GM18907 (cell line): ENCODE measurements around the gene MALRD1.

Experiments
- ATAC-seq: cut with Tn5 transposase; IDR thresholded peaks from one replicate; pipeline ENCODE4 v1.9.1; 2021; ENCODE audit warnings: mild to moderate bottlenecking, moderate library complexity; ENCODE audit not compliant: unreplicated experiment

MALRD1 gene

GRCh38 chr10:19212590-19212989, 164.0 kb downstream of the MALRD1 start:
- ATAC-seq = no peak

GRCh38 chr10:19221216-19221615, 172.6 kb downstream of the MALRD1 start:
- no peak for ATAC-seq

GRCh38 chr10:19226025-19226424, 177.4 kb downstream of the MALRD1 start:
- no peak for ATAC-seq

- no peak for ATAC-seq
Measured at GRCh38 chr10:19231034-19231433, 182.4 kb downstream of the MALRD1 start.

- no peak for ATAC-seq
Measured at GRCh38 chr10:19245889-19246752, 197.5 kb downstream of the MALRD1 start.

- no peak for ATAC-seq
Measured at GRCh38 chr10:19247843-19248242, 199.2 kb downstream of the MALRD1 start.

GRCh38 chr10:19250546-19250945, 201.9 kb downstream of the MALRD1 start:
- no peak for ATAC-seq

GRCh38 chr10:19252531-19252930, 203.9 kb downstream of the MALRD1 start:
- no peak for ATAC-seq

- ATAC-seq = no peak
Measured at GRCh38 chr10:19256331-19256730, 207.7 kb downstream of the MALRD1 start.

- no peak for ATAC-seq
Measured at GRCh38 chr10:19263262-19263661, 214.7 kb downstream of the MALRD1 start.

GRCh38 chr10:19283285-19283684, 234.7 kb downstream of the MALRD1 start:
- no peak for ATAC-seq

GRCh38 chr10:19283786-19284185, 235.2 kb downstream of the MALRD1 start:
- ATAC-seq = no peak

- no peak for ATAC-seq
Measured at GRCh38 chr10:19290770-19291169, 242.2 kb downstream of the MALRD1 start.

- no peak for ATAC-seq
Measured at GRCh38 chr10:19294233-19294632, 245.6 kb downstream of the MALRD1 start.

GRCh38 chr10:19299645-19300044, 251.0 kb downstream of the MALRD1 start:
- ATAC-seq = no peak

- ATAC-seq = no peak
Measured at GRCh38 chr10:19302117-19302516, 253.5 kb downstream of the MALRD1 start.

GRCh38 chr10:19310066-19310465, 261.5 kb downstream of the MALRD1 start:
- ATAC-seq = no peak

- ATAC-seq = no peak
Measured at GRCh38 chr10:19316204-19316870, 267.7 kb downstream of the MALRD1 start.

GRCh38 chr10:19317952-19318351, 269.4 kb downstream of the MALRD1 start:
- ATAC-seq = no peak

GRCh38 chr10:19325581-19325980, 277.0 kb downstream of the MALRD1 start:
- no peak for ATAC-seq

GRCh38 chr10:19328582-19328981, 280.0 kb downstream of the MALRD1 start:
- no peak for ATAC-seq

- ATAC-seq = no peak
Measured at GRCh38 chr10:19329475-19329874, 280.9 kb downstream of the MALRD1 start.
